Measurements from ENCODE around the gene UBASH3A. TPM values are rescaled to one million over a fixed set of nuclear protein-coding genes. Genes with fewer than 3 reads are reported as not detected.

Gene UBASH3A
- total RNA-seq, 1 donor, result not detected

- no peak for DNase-seq (ENCODE audit: low read depth)
- H3K4me3 ChIP-seq (ENCODE audit: low read depth, low read length), result no peak overlapping the region
- TF ChIP-seq, protein P1, sequence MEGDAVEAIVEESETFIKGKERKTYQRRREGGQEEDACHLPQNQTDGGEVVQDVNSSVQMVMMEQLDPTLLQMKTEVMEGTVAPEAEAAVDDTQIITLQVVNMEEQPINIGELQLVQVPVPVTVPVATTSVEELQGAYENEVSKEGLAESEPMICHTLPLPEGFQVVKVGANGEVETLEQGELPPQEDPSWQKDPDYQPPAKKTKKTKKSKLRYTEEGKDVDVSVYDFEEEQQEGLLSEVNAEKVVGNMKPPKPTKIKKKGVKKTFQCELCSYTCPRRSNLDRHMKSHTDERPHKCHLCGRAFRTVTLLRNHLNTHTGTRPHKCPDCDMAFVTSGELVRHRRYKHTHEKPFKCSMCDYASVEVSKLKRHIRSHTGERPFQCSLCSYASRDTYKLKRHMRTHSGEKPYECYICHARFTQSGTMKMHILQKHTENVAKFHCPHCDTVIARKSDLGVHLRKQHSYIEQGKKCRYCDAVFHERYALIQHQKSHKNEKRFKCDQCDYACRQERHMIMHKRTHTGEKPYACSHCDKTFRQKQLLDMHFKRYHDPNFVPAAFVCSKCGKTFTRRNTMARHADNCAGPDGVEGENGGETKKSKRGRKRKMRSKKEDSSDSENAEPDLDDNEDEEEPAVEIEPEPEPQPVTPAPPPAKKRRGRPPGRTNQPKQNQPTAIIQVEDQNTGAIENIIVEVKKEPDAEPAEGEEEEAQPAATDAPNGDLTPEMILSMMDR (IDR thresholded peaks at IDR 0.05; ENCODE audit: insufficient read depth, low read length), result no peak
These were observed 25.8 kb upstream of the UBASH3A start for GRCh38 chr21:42377951-42378340.

DNA sequence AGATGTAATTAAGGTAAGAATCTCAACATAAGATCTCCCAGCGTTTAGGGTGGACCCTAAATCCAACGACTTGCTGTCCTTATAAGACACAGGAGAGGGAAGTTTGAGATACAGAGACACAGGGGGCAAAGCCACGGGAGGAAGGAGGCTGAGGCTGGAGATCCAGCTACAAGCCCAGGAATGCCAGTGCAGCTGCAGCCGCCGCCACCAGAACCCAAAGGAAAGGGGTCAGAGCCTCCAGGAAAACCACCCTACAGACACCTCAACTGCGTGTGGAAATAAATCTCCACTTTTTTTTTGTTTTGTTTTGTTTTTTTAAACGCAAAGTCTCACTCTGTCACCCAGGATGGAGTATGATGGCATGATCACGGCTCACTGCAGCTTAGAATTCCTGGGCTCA is 25.3 kb upstream of the UBASH3A start:
- H3K4me3 ChIP-seq (ENCODE audit: low read depth, low read length), result no peak overlapping the region
- TF ChIP-seq, protein P1 (IDR thresholded peaks at IDR 0.05; ENCODE audit: insufficient read depth, low read length), result no peak
- DNase-seq (ENCODE audit: low read depth), result no peak

- DNase-seq (ENCODE audit: low read depth), result no peak
- H3K4me3 ChIP-seq (ENCODE audit: low read depth, low read length), result no peak overlapping the region
- TF ChIP-seq, protein P1 (IDR thresholded peaks at IDR 0.05; ENCODE audit: insufficient read depth, low read length), result no peak
These were observed 24.1 kb upstream of the UBASH3A start for GRCh38 chr21:42379426-42380215.

DNA sequence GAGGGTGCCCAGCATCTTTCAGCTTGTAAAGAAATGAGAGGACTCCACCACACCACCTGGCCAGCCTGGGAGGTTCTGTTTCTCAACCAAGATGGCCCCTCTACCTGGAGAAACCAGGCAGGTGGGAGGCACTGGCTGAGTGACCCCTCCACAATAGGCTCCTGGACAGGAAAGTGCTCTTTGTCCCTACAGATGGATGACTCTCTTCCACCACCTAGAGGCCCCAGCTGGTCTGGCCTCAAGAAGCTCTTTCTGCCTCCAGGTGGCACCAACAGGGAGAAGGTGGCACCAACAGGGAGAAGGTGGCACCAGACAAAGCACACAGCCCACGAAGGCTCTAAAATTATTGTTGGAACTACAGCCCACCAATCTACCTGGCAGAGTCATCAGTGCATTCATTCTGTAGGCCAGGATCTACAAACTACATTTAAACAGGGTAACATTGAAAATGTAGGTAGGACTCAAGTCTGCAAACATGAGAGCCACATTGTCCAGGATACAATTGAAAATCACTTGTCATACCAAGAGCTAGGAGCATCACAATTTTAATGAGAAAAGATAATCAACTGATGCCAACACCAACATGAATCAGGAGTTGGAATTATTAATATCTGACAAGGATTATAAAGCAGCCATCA is 22.2 kb upstream of the UBASH3A start:
- TF ChIP-seq, protein P1 (IDR thresholded peaks at IDR 0.05; ENCODE audit: insufficient read depth, low read length), result peak; percentile 70
- peak; percentile 32 for DNase-seq (ENCODE audit: low read depth)
- no peak overlapping the region for H3K4me3 ChIP-seq (ENCODE audit: low read depth, low read length)

GRCh38 chr21:42382915-42383314 is 20.8 kb upstream of the UBASH3A start:
- TF ChIP-seq, protein P1 (IDR thresholded peaks at IDR 0.05; ENCODE audit: insufficient read depth, low read length), result no peak
- H3K4me3 ChIP-seq (ENCODE audit: low read depth, low read length), result no peak overlapping the region
- DNase-seq (ENCODE audit: low read depth), result no peak

GRCh38 chr21:42383331-42383730 is 20.4 kb upstream of the UBASH3A start:
- no peak for DNase-seq (ENCODE audit: low read depth)
- TF ChIP-seq, protein P1 (IDR thresholded peaks at IDR 0.05; ENCODE audit: insufficient read depth, low read length), result no peak
- H3K4me3 ChIP-seq (ENCODE audit: low read depth, low read length), result no peak overlapping the region

Data from fibroblast of the aortic adventitia (primary cell).